Neuronal stem cell (in vitro differentiated cells): ENCODE results near the gene QSER1.

Source experiments
- DNase-seq: peaks from one replicate; pipeline ENCODE4 v3.0.0-alpha.2; 2013; ENCODE audit warnings: low spot score
- H2AFZ ChIP-seq: one replicate; pipeline ENCODE4 v1.6.1; 2013; ENCODE audit warnings: mild to moderate bottlenecking, low read length, inconsistent platforms
- H2AK5ac ChIP-seq: 2 replicates; pipeline ENCODE4 v1.6.1; 2013; ENCODE audit warnings: low read depth, mild to moderate bottlenecking, inconsistent platforms, low read length, moderate library complexity, mixed read lengths
- H2BK120ac ChIP-seq: 2 replicates; pipeline ENCODE4 v1.6.1; 2013; ENCODE audit warnings: low read depth, mild to moderate bottlenecking, inconsistent platforms, low read length, moderate library complexity, mixed read lengths
- H2BK12ac ChIP-seq: one replicate; pipeline ENCODE4 v1.6.1; 2013; ENCODE audit warnings: low read length, inconsistent platforms
- H2BK15ac ChIP-seq: 2 replicates; pipeline ENCODE4 v1.6.1; 2013; ENCODE audit warnings: mild to moderate bottlenecking, low read length, inconsistent platforms, mixed read lengths
- H2BK5ac ChIP-seq: one replicate; pipeline ENCODE4 v1.6.1; 2013; ENCODE audit warnings: inconsistent platforms, mild to moderate bottlenecking, low read length, moderate library complexity
- H3K14ac ChIP-seq: one replicate; pipeline ENCODE4 v1.6.1; 2013; ENCODE audit warnings: low read length, inconsistent platforms
- H3K18ac ChIP-seq: 2 replicates; pipeline ENCODE4 v1.6.1; 2013; ENCODE audit warnings: low read length, inconsistent platforms
- H3K23ac ChIP-seq: 2 replicates; pipeline ENCODE4 v1.6.1; 2013; ENCODE audit warnings: low read depth, mild to moderate bottlenecking, mixed read lengths, low read length, inconsistent platforms; ENCODE audit not compliant: poor library complexity
- H3K27ac ChIP-seq: replicated peaks from 3 replicates; pipeline ENCODE4 v1.5.1; 2013; ENCODE audit warnings: low read length, inconsistent platforms
- H3K27me3 ChIP-seq, 3 experiments: 2 replicates each; pipeline ENCODE4 v1.6.1; 2013; ENCODE audit warnings: low read length in 3 of 3, mild to moderate bottlenecking in 2 of 3, inconsistent platforms in 1 of 3, low read depth in 1 of 3, mixed read lengths in 1 of 3, moderate library complexity in 1 of 3; ENCODE audit not compliant: control insufficient read depth in 3 of 3, insufficient read depth in 3 of 3
- H3K36me3 ChIP-seq, 2 donors: replicated peaks in 1 of 2; 2 replicates each; pipeline ENCODE4 v1.6.1; 2013; ENCODE audit warnings: low read length in 2 of 2; ENCODE audit not compliant: control insufficient read depth in 2 of 2, insufficient read depth in 2 of 2
- H3K4ac ChIP-seq: 2 replicates; pipeline ENCODE4 v1.6.1; 2013; ENCODE audit warnings: inconsistent platforms, mild to moderate bottlenecking, low read length, moderate library complexity
- H3K4me1 ChIP-seq, 2 donors: 1 replicate in 1 of 2; 2 replicates in 1 of 2; pipeline ENCODE4 v1.6.1; 2013; ENCODE audit warnings: low read length in 2 of 2, low read depth in 1 of 2; ENCODE audit not compliant: control insufficient read depth in 2 of 2, insufficient read depth in 1 of 2
- H3K4me2 ChIP-seq: one replicate; pipeline ENCODE4 v1.6.1; 2013; ENCODE audit warnings: mild to moderate bottlenecking, low read length, inconsistent platforms; ENCODE audit not compliant: insufficient read depth, poor library complexity, severe bottlenecking
- H3K4me3 ChIP-seq, 2 donors: 2 replicates each; pipeline ENCODE4 v1.5.1; 2013; ENCODE audit warnings: low read length in 2 of 2, mild to moderate bottlenecking in 2 of 2, inconsistent platforms in 1 of 2, moderate library complexity in 1 of 2
- H3K79me1 ChIP-seq: one replicate; pipeline ENCODE4 v1.6.1; 2013; ENCODE audit warnings: low read depth, mild to moderate bottlenecking, inconsistent platforms, low read length, moderate library complexity
- H3K9ac ChIP-seq: one replicate; pipeline ENCODE4 v1.6.1; 2013; ENCODE audit warnings: mild to moderate bottlenecking, low read depth, low read length, inconsistent platforms; ENCODE audit not compliant: poor library complexity
- H3K9me3 ChIP-seq, 2 donors: replicated peaks in 1 of 2; 2 replicates each; pipeline versions ENCODE3 to v1.6.1; 2013; ENCODE audit warnings: low read length in 2 of 2, mild to moderate bottlenecking in 2 of 2, inconsistent platforms in 1 of 2, low read depth in 1 of 2, mixed read lengths in 1 of 2, moderate library complexity in 1 of 2; ENCODE audit not compliant: control insufficient read depth in 2 of 2, insufficient read depth in 1 of 2
- H4K8ac ChIP-seq: one replicate; pipeline ENCODE4 v1.6.1; 2013; ENCODE audit warnings: low read depth, mild to moderate bottlenecking, inconsistent platforms, low read length, moderate library complexity
- H4K91ac ChIP-seq: one replicate; pipeline ENCODE4 v1.6.1; 2013; ENCODE audit warnings: low read length, low read depth, mild to moderate bottlenecking, inconsistent platforms; ENCODE audit not compliant: poor library complexity
- WGBS, 2 donors: extraction: QIAGEN DNeasy Blood & Tissue Kit; methylation state at CpG; one replicate each; pipeline ENCODE4 v1.1.7; 2013; ENCODE audit warnings: missing lambda C conversion rate in 2 of 2, mixed read lengths in 1 of 2; ENCODE audit not compliant: insufficient read length in 2 of 2, insufficient replicate concordance in 1 of 2; ENCODE audit errors: extremely low coverage in 2 of 2; 5-methylcytosine and 5-hydroxymethylcytosine counted together

Gene QSER1

DNA sequence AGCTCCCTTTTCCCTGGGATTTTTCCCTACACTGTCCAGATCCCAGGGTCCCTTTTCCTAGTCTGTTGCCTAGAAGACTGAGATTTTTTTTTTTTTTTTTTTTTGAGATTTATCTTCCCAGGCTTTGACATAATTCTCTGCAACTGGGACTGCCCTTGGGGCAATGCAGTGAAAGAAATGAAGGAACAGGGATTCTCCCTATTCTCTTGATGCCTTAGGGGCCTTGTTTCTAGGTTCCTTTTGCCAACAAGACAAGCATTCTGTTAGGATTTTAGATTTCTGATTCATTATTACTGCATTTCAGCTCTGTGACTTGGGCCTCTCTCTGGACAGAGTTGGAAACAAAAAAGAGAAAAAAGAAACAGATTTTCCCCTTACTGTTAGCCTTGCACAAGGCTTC lies 47.3 kb downstream of the QSER1 start:
- H3K4ac ChIP-seq: no peak overlapping the region
- H2AFZ ChIP-seq: no peak overlapping the region
- no peak overlapping the region for H2BK5ac ChIP-seq
- no peak overlapping the region for H3K23ac ChIP-seq
- peaks cover 0 to 9% of the 10 kb centered on the region in 2 donors for H3K9me3 ChIP-seq
- H3K79me1 ChIP-seq: no peaks in the 10 kb centered on the region
- H3K36me3 ChIP-seq: peaks cover 4 to 59% of the 10 kb centered on the region in 2 donors
- no peak overlapping the region for H2BK120ac ChIP-seq
- H2BK15ac ChIP-seq: no peak overlapping the region
- no peak overlapping the region for H3K4me3 ChIP-seq
- H3K18ac ChIP-seq: no peak overlapping the region
- no peaks in the 10 kb centered on the region for H3K4me1 ChIP-seq
- no peak overlapping the region for H4K91ac ChIP-seq
- H3K4me2 ChIP-seq: no peak overlapping the region
- no peak overlapping the region for H2BK12ac ChIP-seq
- DNase-seq: no peak
- H3K9ac ChIP-seq: no peak overlapping the region
- no peak overlapping the region for H4K8ac ChIP-seq
- no peaks in the 10 kb centered on the region for H3K27me3 ChIP-seq
- no peak overlapping the region for H2AK5ac ChIP-seq
- no peak overlapping the region for H3K14ac ChIP-seq
- no peak overlapping the region for H3K27ac ChIP-seq

- WGBS, 2 donors: no CpG with 5 or more reads among the region's 1 CpG
Observed at GRCh38 chr11:32940865-32941264, 48.3 kb downstream of the QSER1 start.

GRCh38 chr11:32947978-32948377 lies 55.4 kb downstream of the QSER1 start:
- Histone ChIP-seq H3K36me3 (peaks cover 0 to 44% of the 10 kb centered on the region in 2 donors), H3K79me1 (no peaks in the 10 kb centered on the region), H3K4me3 (no peak overlapping the region), H2AFZ (no peak overlapping the region), H3K14ac (no peak overlapping the region), H3K9me3 (no peaks in the 10 kb centered on the region), H2BK12ac (no peak overlapping the region), H2BK120ac (no peak overlapping the region), H3K27me3 (no peaks in the 10 kb centered on the region), H4K91ac (no peak overlapping the region), H3K4me2 (no peak overlapping the region), H3K18ac (no peak overlapping the region), H2BK15ac (no peak overlapping the region), H3K4me1 (no peaks in the 10 kb centered on the region), H2AK5ac (no peak overlapping the region), H3K23ac (no peak overlapping the region), H3K4ac (no peak overlapping the region), H3K27ac (no peak overlapping the region), H3K9ac (no peak overlapping the region), H4K8ac (no peak overlapping the region), H2BK5ac (no peak overlapping the region)
- WGBS, 2 donors: no CpG with 5 or more reads among the region's 2 CpGs
- no peak for DNase-seq

More at GRCh38 chr11:32940865-32941264, 48.3 kb downstream of the QSER1 start:
- Histone ChIP-seq H3K18ac (no peak overlapping the region), H3K27me3 (no peaks in the 10 kb centered on the region), H2AFZ (no peak overlapping the region), H3K9me3 (peaks cover 0 to 1% of the 10 kb centered on the region in 2 donors), H2BK12ac (no peak overlapping the region), H3K36me3 (peaks cover 2 to 49% of the 10 kb centered on the region in 2 donors), H2AK5ac (no peak overlapping the region), H2BK120ac (no peak overlapping the region), H3K23ac (no peak overlapping the region), H4K91ac (no peak overlapping the region), H3K4me3 (no peak overlapping the region), H3K9ac (no peak overlapping the region), H3K79me1 (no peaks in the 10 kb centered on the region), H2BK5ac (no peak overlapping the region), H3K4ac (no peak overlapping the region), H4K8ac (no peak overlapping the region), H2BK15ac (no peak overlapping the region), H3K14ac (no peak overlapping the region), H3K4me1 (no peaks in the 10 kb centered on the region), H3K27ac (no peak overlapping the region), H3K4me2 (no peak overlapping the region)
- no peak for DNase-seq

- H2BK120ac ChIP-seq: no peak overlapping the region
- H3K18ac ChIP-seq: no peak overlapping the region
- H3K27ac ChIP-seq: no peak overlapping the region
- no peak for DNase-seq
- H3K36me3 ChIP-seq: peaks cover 4 to 59% of the 10 kb centered on the region in 2 donors
- no peak overlapping the region for H2AFZ ChIP-seq
- no peak overlapping the region for H2BK15ac ChIP-seq
- no peak overlapping the region for H3K4me2 ChIP-seq
- H3K14ac ChIP-seq: no peak overlapping the region
- H2BK12ac ChIP-seq: no peak overlapping the region
- no peaks in the 10 kb centered on the region for H3K27me3 ChIP-seq
- no peak overlapping the region for H3K23ac ChIP-seq
- H4K91ac ChIP-seq: no peak overlapping the region
- no peaks in the 10 kb centered on the region for H3K79me1 ChIP-seq
- H3K4ac ChIP-seq: no peak overlapping the region
- H3K4me1 ChIP-seq: no peaks in the 10 kb centered on the region
- H2AK5ac ChIP-seq: no peak overlapping the region
- no peaks in the 10 kb centered on the region for H3K9me3 ChIP-seq
- H4K8ac ChIP-seq: no peak overlapping the region
- no peak overlapping the region for H3K4me3 ChIP-seq
- no peak overlapping the region for H2BK5ac ChIP-seq
- no peak overlapping the region for H3K9ac ChIP-seq
Observed at GRCh38 chr11:32949739-32950138, 57.1 kb downstream of the QSER1 start.
